ENCODE measurements around the gene PPM1G.
A peak's percentile ranks its signal among the peaks of the same experiment; 100 is the strongest.

PPM1G gene

DNA sequence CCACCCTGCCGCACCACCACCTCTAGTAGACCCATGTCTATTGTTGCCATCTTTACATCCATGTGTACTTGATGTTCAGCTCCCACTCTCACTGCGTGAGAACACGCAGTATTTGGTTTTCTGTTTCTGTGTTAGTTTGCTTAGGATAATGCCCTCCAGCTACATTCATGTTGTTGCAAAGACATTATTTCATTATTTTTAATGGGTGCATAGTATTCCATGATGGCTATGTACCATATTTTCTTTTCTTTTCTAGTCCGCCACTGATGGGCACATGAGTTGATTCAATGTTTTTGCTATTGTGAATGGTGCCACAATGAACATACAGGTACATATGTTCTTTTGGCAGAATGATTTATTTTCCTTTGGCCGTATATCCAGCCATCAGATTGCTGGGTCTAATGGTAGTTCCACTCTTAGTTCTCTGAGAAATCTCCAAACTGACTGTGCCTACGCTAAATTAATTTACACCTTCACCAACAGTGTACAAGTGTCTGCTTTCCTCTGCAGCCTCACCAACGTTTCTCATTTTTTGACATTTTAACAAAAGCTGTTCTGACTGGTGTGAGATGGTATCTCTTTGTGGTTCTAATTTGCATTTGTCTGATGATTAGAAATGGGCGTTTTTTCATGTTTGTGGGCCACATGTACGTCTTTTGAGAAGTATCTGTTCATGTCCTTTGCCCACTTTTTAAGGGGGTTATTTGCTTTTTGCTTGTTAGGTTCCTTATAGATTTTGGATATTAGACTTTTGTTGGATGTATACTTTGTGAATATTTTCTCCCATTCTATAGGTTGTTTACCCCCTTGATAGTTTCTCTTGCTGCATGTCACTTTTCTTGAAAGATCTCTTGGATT lies 18.3 kb downstream of the PPM1G start:
- TF ChIP-seq, protein P1, sequence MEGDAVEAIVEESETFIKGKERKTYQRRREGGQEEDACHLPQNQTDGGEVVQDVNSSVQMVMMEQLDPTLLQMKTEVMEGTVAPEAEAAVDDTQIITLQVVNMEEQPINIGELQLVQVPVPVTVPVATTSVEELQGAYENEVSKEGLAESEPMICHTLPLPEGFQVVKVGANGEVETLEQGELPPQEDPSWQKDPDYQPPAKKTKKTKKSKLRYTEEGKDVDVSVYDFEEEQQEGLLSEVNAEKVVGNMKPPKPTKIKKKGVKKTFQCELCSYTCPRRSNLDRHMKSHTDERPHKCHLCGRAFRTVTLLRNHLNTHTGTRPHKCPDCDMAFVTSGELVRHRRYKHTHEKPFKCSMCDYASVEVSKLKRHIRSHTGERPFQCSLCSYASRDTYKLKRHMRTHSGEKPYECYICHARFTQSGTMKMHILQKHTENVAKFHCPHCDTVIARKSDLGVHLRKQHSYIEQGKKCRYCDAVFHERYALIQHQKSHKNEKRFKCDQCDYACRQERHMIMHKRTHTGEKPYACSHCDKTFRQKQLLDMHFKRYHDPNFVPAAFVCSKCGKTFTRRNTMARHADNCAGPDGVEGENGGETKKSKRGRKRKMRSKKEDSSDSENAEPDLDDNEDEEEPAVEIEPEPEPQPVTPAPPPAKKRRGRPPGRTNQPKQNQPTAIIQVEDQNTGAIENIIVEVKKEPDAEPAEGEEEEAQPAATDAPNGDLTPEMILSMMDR (IDR thresholded peaks at IDR 0.05; ENCODE audit: low read length, missing control alignments) = no peak
- no peak overlapping the region for H3K4me3 ChIP-seq (replicated peaks; ENCODE audit: low read depth, low read length)
- no peak for DNase-seq (ENCODE audit: low read depth)

DNA sequence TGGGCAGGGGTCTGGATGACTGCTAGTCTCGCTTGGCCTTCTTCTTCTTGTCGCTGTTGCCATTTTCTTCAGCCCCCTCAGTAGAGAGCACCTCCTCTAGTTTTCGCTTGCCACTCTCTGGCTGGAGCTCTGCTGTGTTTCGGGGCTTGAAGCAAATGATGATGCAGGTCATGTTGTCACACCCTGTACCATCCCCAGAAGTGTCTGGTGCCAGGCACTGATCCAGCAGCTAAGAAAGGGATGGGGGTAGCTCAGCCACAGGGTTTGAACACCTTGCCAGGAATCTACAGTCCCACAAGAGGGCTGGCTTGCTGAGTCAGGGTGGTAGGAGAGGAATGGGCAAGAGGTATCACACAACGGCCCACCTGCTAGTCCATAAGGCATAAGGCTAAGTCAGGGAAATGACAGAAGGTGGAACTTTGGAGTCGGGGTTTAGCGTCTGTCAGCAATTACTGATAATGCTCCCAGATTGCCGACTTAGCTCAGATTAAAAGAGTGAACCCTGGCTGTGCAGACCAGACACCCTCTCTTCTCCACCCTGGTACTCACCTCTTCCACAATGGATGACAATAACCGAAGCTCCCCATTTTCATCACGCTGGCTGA lies 27.7 kb downstream of the PPM1G start:
- no peak for DNase-seq (ENCODE audit: low read depth)
- no peak overlapping the region for H3K4me3 ChIP-seq (replicated peaks; ENCODE audit: low read depth, low read length)
- TF ChIP-seq, protein P1 (IDR thresholded peaks at IDR 0.05; ENCODE audit: low read length, missing control alignments) = no peak

- H3K4me3 ChIP-seq (replicated peaks; ENCODE audit: low read depth, low read length) = peak within 1 kb of the TSS; percentile 87
- TF ChIP-seq, protein P1 (IDR thresholded peaks at IDR 0.05; ENCODE audit: low read length, missing control alignments) = no peak
- DNase-seq (ENCODE audit: low read depth) = peak; percentile 96
Measured at GRCh38 chr2:27380626-27381545, 28.5 kb downstream of the PPM1G start, which contains the start of gene ZNF513. ZNF513 (minus strand) TSS chr2:27380734; CDS start chr2:27380526, 208 bp downstream.

GRCh38 chr2:27379836-27380625 lies 29.4 kb downstream of the PPM1G start:
- peak; percentile 29 for DNase-seq (ENCODE audit: low read depth)
- H3K4me3 ChIP-seq (replicated peaks; ENCODE audit: low read depth, low read length) = peak overlapping the region; percentile 87
- TF ChIP-seq, protein P1 (IDR thresholded peaks at IDR 0.05; ENCODE audit: low read length, missing control alignments) = no peak

- TF ChIP-seq, protein P1 (IDR thresholded peaks at IDR 0.05; ENCODE audit: low read length, missing control alignments) = no peak
- peak overlapping the region; percentile 87 for H3K4me3 ChIP-seq (replicated peaks; ENCODE audit: low read depth, low read length)
- DNase-seq (ENCODE audit: low read depth) = no peak
Measured at GRCh38 chr2:27379383-27379835, 30.0 kb downstream of the PPM1G start.

- TF ChIP-seq, protein P1 (IDR thresholded peaks at IDR 0.05; ENCODE audit: low read length, missing control alignments) = no peak
- peak overlapping the region; percentile 87 for H3K4me3 ChIP-seq (replicated peaks; ENCODE audit: low read depth, low read length)
- no peak for DNase-seq (ENCODE audit: low read depth)
Measured at GRCh38 chr2:27378809-27379290, 30.5 kb downstream of the PPM1G start.

All from fibroblast of pulmonary artery (primary cell).